Mucosa of rectum (tissue), 2 donors: Measurements from ENCODE around the gene TGOLN2.

ENCODE experiments used
- H3K27ac ChIP-seq, 2 donors: one replicate each; pipeline ENCODE4 v1.7.0; 2013; ENCODE audit warnings: inconsistent platforms in 2 of 2, low read depth in 2 of 2, low read length in 2 of 2
- H3K27me3 ChIP-seq, 2 donors: one replicate each; pipeline ENCODE4 v1.7.0; 2013; ENCODE audit warnings: low read length in 2 of 2; ENCODE audit not compliant: control insufficient read depth in 2 of 2, insufficient read depth in 2 of 2
- H3K36me3 ChIP-seq, 2 donors: one replicate each; pipeline ENCODE4 v1.7.0; 2013; ENCODE audit warnings: low read length in 2 of 2; ENCODE audit not compliant: control insufficient read depth in 2 of 2, insufficient read depth in 2 of 2
- H3K4me1 ChIP-seq, 2 donors: one replicate each; pipeline ENCODE4 v1.7.0; 2013; ENCODE audit warnings: low read length in 2 of 2, mild to moderate bottlenecking in 1 of 2; ENCODE audit not compliant: control insufficient read depth in 2 of 2, insufficient read depth in 2 of 2
- H3K4me3 ChIP-seq, 2 donors: one replicate each; pipeline ENCODE4 v1.7.0; 2013; ENCODE audit warnings: low read length in 2 of 2
- H3K9ac ChIP-seq, 2 donors: one replicate each; pipeline ENCODE4 v1.7.0; 2013; ENCODE audit warnings: low read length in 2 of 2, low read depth in 1 of 2, mild to moderate bottlenecking in 1 of 2
- H3K9me3 ChIP-seq, 2 donors: one replicate each; pipeline ENCODE4 v1.7.0; 2013; ENCODE audit warnings: low read length in 2 of 2; ENCODE audit not compliant: control insufficient read depth in 2 of 2
- donor health status: healthy.
- donor health status: Normal muscosa, but diverticular disease.

Gene TGOLN2

DNA sequence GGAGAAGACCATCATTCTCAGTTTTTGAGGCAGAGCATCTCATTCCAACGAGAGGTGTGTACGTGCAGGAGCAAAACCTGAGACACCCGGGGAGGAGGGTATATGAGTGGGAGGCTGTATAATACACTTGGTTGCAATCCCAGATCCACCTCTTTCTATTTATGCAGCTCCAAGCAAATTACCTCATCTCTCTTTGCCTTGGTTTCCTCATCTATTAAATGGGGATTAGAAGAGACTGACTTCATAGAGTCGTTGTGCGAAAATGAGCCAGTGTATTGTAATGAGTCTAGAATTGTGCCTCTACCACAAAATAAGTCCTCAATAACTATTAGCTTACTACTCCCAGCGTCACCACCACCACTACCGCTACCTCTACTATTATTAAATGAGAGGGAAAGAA, 40.1 kb downstream of the TGOLN2 start:
- no peaks in the 10 kb centered on the region for H3K36me3 ChIP-seq
- H3K4me1 ChIP-seq = peaks cover 5 to 6% of the 10 kb centered on the region in 2 donors
- no peak overlapping the region for H3K27ac ChIP-seq
- no peak overlapping the region for H3K9ac ChIP-seq
- H3K4me3 ChIP-seq = no peak overlapping the region
- H3K27me3 ChIP-seq = no peaks in the 10 kb centered on the region
- H3K9me3 ChIP-seq = no peaks in the 10 kb centered on the region

DNA sequence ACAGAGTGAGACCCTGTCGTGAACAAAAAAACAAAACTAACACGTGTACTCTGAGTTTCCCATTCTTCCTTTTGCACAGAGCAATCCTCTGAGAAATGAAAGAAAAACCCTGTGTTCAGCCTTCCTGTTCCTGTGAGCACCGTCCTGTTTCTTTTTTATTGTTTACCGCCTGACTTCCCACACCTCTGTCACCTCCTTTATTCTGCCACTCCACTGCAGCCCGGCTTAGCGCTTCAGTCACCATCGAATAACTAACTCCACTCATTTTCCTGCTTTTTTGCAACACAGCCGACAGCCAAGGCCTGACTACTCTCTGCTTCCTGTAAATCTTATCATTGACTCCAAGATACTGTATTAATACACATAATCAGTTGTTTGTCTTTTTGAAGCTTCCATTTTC, 40.9 kb downstream of the TGOLN2 start:
- H3K9me3 ChIP-seq = no peaks in the 10 kb centered on the region
- no peaks in the 10 kb centered on the region for H3K27me3 ChIP-seq
- no peak overlapping the region for H3K4me3 ChIP-seq
- peaks cover 5 to 6% of the 10 kb centered on the region in 2 donors for H3K4me1 ChIP-seq
- no peaks in the 10 kb centered on the region for H3K36me3 ChIP-seq
- H3K27ac ChIP-seq = no peak overlapping the region
- no peak overlapping the region for H3K9ac ChIP-seq

DNA sequence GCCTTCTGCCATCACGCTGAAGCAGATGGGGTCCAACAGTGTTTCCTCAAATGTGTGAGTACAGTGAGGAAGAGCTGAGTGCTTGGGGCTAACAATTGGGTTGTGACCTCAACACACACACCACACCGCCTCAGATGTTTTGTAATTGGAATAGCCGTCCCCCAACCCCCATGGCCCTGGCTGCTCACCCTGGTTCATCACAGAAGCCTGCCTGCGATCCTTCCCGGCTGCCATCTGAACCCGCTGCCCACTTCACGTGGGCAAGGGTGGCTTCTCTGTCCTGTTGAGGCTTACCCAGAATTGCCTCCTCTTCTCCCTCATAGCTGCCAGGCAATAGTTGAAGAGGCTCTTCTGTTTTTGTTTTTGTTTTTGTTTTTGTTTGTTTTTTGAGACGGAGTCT, 44.1 kb downstream of the TGOLN2 start:
- Histone ChIP-seq H3K9ac (no peak overlapping the region), H3K36me3 (no peaks in the 10 kb centered on the region)

DNA sequence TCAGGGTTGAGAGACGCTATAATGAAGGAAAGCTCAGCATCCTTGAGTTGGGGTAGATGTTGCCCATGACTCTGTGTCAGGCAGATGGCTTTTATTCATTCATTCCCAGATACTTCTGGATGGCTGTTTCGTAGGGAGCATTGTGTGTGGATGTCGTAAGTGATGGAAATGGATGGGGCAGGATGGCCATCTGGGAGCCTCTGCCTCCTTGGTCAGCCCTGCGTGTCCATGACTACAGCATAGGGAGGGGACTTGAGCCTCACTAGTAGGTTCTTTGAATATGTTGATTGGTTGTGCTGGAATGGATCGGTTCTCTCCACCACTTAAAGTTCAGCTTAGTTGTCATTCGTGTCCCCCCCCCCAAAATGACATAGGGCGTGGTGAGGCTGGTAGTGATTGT, 44.9 kb downstream of the TGOLN2 start:
- H3K4me1 ChIP-seq = peaks cover 3 to 6% of the 10 kb centered on the region in 2 donors
- no peaks in the 10 kb centered on the region for H3K36me3 ChIP-seq
- no peak overlapping the region for H3K4me3 ChIP-seq
- H3K9ac ChIP-seq = no peak overlapping the region
- H3K9me3 ChIP-seq = no peaks in the 10 kb centered on the region
- no peaks in the 10 kb centered on the region for H3K27me3 ChIP-seq
- H3K27ac ChIP-seq = no peak overlapping the region

More for the DNA sequence above, 44.1 kb downstream of the TGOLN2 start:
- no peaks in the 10 kb centered on the region for H3K9me3 ChIP-seq
- H3K4me1 ChIP-seq = peaks cover 3 to 6% of the 10 kb centered on the region in 2 donors
- H3K27ac ChIP-seq = no peak overlapping the region
- no peak overlapping the region for H3K4me3 ChIP-seq
- H3K27me3 ChIP-seq = no peaks in the 10 kb centered on the region

DNA sequence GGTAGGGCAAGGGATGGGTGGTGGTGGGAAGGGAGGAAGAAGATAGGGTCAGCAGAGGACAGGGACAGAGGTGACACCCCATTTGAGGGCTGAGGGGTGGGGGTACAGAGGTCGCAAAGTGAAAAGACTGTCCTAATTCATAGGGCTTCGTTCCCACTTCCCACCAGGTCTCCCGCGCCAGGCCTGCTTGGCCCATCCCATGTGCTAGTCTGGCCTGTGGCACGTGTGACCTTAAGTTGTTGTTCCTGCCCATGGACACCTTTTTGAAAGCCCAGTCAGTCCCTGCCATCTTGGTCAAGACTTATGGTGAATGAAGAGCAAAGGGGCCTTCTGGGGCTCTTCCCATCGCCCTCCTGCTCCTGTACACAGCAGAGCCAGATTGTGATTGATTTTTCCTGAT, 46.2 kb downstream of the TGOLN2 start:
- Histone ChIP-seq H3K9me3 (no peaks in the 10 kb centered on the region), H3K27ac (no peak overlapping the region), H3K9ac (no peak overlapping the region), H3K4me3 (no peak overlapping the region), H3K4me1 (peaks cover 3 to 4% of the 10 kb centered on the region in 2 donors), H3K27me3 (no peaks in the 10 kb centered on the region), H3K36me3 (no peaks in the 10 kb centered on the region)

DNA sequence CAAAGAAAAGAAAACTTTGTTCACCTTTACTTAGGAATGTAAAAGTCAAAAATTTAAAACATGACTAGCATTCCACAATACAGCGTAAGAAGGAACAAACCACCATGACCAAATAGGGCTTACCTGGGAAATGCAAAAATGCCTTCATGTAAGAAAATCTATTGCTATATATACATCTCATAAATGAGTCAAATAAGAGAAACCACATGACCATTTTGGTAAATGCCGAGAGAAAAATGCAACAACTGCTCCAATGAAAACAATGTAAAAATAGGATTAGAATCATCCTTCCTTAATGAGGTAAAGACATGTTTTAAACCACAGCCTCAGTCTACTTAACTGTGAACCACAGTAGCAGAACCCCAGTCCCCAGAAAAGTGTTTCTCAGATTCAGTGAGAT, 49.4 kb downstream of the TGOLN2 start:
- H3K9ac ChIP-seq = no peak overlapping the region
- no peak overlapping the region for H3K27ac ChIP-seq
- H3K36me3 ChIP-seq = no peaks in the 10 kb centered on the region
- H3K9me3 ChIP-seq = no peaks in the 10 kb centered on the region
- no peaks in the 10 kb centered on the region for H3K27me3 ChIP-seq
- peaks cover 3 to 9% of the 10 kb centered on the region in 2 donors for H3K4me1 ChIP-seq
- H3K4me3 ChIP-seq = no peak overlapping the region

DNA sequence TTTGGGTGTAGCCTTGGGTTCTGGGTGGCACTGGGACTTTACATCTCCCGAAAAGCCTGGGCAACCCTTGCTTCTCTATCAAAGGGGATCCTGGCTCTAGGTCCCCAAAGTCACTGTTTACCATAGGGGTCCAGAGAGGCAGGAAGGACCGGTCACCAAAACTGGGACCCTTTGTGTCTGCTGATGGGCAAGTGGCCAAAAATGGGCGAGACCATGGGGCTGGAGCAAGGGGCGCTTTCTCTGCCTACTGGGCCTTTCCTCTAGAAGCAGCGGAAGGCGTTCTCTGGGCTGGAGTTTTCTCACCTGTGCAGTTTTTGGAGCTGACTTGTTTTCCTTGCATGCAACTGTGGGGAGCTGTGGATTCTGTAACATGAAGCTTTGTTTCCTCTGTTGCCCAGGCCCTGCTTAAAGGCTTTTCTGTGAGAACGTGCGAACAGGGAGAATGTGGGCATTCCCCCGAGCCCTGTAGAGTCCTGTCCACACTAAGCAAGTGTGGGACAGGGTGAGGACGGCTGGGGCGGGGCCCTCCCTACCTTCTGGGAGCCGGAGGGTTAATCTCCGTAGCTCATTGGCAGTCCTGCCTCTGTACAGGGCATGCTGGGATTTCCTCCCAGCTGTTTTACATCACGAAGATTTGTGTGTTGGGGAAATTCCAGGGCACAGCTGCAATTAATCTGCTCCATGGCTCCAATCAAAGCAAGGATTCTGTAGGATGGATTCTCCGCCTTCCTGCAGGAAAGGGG, 50.2 kb downstream of the TGOLN2 start:
- Histone ChIP-seq H3K27ac (peak overlapping the region in 1 of 2 donors; percentile 2), H3K4me3 (no peak overlapping the region), H3K9ac (no peak overlapping the region), H3K36me3 (no peaks in the 10 kb centered on the region), H3K4me1 (peaks cover 3 to 15% of the 10 kb centered on the region in 2 donors), H3K9me3 (no peaks in the 10 kb centered on the region), H3K27me3 (no peaks in the 10 kb centered on the region)

DNA sequence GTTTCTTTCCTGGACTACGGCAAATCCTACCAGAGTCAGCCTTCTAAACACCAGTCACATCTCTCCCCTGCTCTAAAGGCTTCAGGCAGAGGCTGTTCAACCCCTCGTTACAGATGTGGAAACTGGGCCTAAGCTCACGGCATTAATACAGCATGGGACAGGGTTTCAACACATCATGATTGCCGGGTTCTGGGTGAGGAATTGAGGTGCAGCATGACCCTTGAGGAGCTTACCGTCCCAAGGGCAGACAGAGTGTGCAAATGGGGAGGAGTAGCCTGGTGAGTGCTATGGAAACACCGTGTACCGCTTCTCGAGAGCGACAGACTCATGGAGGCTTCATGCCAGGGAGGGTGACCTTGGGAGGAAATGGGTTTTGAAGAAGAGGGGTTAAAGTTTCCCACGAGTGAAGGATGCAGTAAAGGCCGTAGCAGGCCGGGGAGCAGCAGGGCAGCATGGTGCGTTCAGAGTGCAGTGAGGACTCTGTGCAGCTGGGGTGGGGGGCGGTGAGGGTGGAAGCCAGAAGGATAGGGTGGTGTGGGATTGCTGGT, 51.1 kb downstream of the TGOLN2 start:
- Histone ChIP-seq H3K4me3 (no peak overlapping the region), H3K4me1 (peaks cover 3 to 21% of the 10 kb centered on the region in 2 donors), H3K27me3 (no peaks in the 10 kb centered on the region), H3K36me3 (no peaks in the 10 kb centered on the region), H3K27ac (peak overlapping the region; percentile 0 to 58), H3K9me3 (no peaks in the 10 kb centered on the region), H3K9ac (no peak overlapping the region)

DNA sequence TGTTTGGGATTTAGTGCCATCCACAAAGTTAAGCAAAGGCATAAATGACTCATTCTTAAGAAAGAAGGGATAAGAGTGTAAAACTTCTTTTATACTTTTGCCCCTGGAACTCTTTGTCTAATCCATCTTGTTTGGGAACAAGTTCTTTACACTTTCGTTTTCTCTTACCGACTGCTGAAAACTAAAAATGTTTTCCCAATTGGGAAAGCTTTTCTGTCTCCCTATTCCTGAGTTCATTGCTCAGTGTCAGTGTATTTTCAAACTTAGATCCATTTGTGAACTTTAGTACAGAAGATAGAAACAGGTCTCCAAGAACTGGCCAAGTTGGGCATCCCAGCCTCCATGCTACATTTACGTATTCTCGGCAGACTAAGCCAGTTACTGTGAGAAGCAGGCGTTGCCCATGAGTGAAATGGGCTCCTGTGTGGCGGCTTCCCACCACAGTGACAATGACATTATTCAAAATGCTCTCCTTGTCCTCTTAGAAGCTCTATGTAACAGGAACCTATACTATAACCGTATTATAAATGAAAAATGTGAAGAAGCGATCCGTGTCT, 51.7 kb downstream of the TGOLN2 start:
- Histone ChIP-seq H3K9me3 (no peaks in the 10 kb centered on the region), H3K4me3 (peak overlapping the region in 1 of 2 donors; percentile 14), H3K36me3 (no peaks in the 10 kb centered on the region), H3K4me1 (peaks cover 3 to 24% of the 10 kb centered on the region in 2 donors), H3K27ac (peak overlapping the region; percentile 0 to 58), H3K9ac (no peak overlapping the region), H3K27me3 (no peaks in the 10 kb centered on the region)
